Activated B cell treated with CpG ODN at 0.5 μM for 24 hours (primary cell): ENCODE data around the gene NKD2. TPM values are rescaled to one million over a fixed set of nuclear protein-coding genes. Genes with fewer than 3 reads are reported as not detected.

Experiments
- ATAC-seq: fragments of 200-7000 bp; cut with Tn5 transposase; one replicate; pipeline ENCODE4 v1.10.0; 2021; ENCODE audit warnings: low read depth, mild to moderate bottlenecking, moderate library complexity
- CTCF ChIA-PET: fragments of 350-600 bp; sonication (Branson Sonifier 250); formaldehyde crosslinking; loops from one replicate; lab custom pipeline; 2021; ENCODE audit warnings: antibody characterized with exemption; lab: Charles Lee
- POLR2A ChIA-PET: fragments of 350-600 bp; sonication (Branson Sonifier 250); formaldehyde crosslinking; loops from one replicate; lab custom pipeline; 2021; ENCODE audit warnings: antibody characterized with exemption; lab: Charles Lee
- DNase-seq: peaks from one replicate; pipeline ENCODE4 v3.0.0; 2022
- H3K27ac Mint-ChIP-seq: one replicate; pipeline ENCODE4 v1.8.0; 2020; ENCODE audit warnings: mixed read lengths
- H3K27me3 Mint-ChIP-seq: one replicate; pipeline ENCODE4 v1.8.0; 2021; ENCODE audit warnings: mixed read lengths
- H3K36me3 Mint-ChIP-seq: one replicate; pipeline ENCODE4 v1.8.0; 2021; ENCODE audit warnings: low read depth, mixed read lengths
- H3K4me1 Mint-ChIP-seq: one replicate; pipeline ENCODE4 v1.8.0; 2021; ENCODE audit warnings: mixed read lengths
- H3K4me3 Mint-ChIP-seq: one replicate; pipeline ENCODE4 v1.8.0; 2020; ENCODE audit warnings: mild to moderate bottlenecking, mixed read lengths
- H3K9me3 Mint-ChIP-seq: one replicate; pipeline ENCODE4 v1.8.0; 2020; ENCODE audit warnings: mixed read lengths
- intact Hi-C: fragments of 100-400 bp; cut with micrococcal nuclease; formaldehyde crosslinking; loops from one replicate; pipeline ENCODE4 v1.15.1; 2024
- total RNA-seq: library from RNA; stranded (reverse); gene quantifications from 2 replicates; pipeline ENCODE4 v1.2.3, GENCODE V29; 2022
- TF ChIP-seq, protein P1 (sequence below): fragments of 200-600 bp; IDR thresholded peaks from one replicate; pipeline ENCODE4 v1.8.0; 2022; ENCODE audit warnings: antibody characterized with exemption, mild to moderate bottlenecking

The NKD2 gene
- total RNA-seq, 1 donor from 2014 or later: 0.16 TPM

DNA sequence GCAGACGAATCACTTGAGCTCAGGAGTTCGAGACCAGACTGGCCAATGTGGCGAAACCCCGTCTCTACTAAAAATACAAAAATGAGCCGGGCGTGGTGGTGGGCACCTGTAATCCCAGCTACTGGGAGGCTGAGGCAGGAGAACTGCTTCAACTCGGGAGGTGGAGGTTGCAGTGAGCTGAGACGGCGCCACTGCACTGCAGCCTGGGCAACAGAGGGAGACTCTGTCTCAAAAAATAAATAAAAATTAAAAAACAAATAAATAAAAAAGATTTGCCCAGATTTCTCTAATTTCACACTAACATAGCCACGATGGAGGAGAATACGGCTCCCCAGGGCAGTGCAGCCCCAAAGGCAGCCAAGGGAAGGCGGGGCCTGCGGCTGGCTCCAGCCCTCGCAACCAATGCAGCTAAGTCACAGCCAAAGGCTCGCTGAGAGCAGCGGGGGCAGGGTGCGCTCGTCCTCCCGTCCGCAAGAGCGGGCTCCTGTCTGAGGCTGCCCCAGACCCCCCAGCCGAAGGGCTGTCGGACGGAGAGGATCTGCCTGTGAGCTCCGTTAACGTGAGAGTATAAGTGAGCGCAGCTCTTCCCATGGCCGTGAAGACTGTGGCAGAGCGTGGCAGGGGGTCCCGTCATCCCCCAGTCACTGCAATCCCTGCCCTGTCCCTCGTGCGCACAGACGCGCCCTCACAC lies 59.7 kb downstream of the NKD2 start:
- H3K9me3 Mint-ChIP-seq: no peaks in the 10 kb centered on the region
- peaks cover 15% of the 10 kb centered on the region for H3K36me3 Mint-ChIP-seq
- DNase-seq (no peak), ATAC-seq (no peak)
- ChIA-PET POLR2A (no interaction called here), CTCF (no interaction called here)
- intact Hi-C loops: no loop called here
- H3K27me3 Mint-ChIP-seq: no peaks in the 10 kb centered on the region
- TF ChIP-seq, protein P1, sequence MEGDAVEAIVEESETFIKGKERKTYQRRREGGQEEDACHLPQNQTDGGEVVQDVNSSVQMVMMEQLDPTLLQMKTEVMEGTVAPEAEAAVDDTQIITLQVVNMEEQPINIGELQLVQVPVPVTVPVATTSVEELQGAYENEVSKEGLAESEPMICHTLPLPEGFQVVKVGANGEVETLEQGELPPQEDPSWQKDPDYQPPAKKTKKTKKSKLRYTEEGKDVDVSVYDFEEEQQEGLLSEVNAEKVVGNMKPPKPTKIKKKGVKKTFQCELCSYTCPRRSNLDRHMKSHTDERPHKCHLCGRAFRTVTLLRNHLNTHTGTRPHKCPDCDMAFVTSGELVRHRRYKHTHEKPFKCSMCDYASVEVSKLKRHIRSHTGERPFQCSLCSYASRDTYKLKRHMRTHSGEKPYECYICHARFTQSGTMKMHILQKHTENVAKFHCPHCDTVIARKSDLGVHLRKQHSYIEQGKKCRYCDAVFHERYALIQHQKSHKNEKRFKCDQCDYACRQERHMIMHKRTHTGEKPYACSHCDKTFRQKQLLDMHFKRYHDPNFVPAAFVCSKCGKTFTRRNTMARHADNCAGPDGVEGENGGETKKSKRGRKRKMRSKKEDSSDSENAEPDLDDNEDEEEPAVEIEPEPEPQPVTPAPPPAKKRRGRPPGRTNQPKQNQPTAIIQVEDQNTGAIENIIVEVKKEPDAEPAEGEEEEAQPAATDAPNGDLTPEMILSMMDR: no peak
- no peak overlapping the region for H3K27ac Mint-ChIP-seq
- H3K4me1 Mint-ChIP-seq: no peaks in the 10 kb centered on the region
- H3K4me3 Mint-ChIP-seq: no peak overlapping the region

DNA sequence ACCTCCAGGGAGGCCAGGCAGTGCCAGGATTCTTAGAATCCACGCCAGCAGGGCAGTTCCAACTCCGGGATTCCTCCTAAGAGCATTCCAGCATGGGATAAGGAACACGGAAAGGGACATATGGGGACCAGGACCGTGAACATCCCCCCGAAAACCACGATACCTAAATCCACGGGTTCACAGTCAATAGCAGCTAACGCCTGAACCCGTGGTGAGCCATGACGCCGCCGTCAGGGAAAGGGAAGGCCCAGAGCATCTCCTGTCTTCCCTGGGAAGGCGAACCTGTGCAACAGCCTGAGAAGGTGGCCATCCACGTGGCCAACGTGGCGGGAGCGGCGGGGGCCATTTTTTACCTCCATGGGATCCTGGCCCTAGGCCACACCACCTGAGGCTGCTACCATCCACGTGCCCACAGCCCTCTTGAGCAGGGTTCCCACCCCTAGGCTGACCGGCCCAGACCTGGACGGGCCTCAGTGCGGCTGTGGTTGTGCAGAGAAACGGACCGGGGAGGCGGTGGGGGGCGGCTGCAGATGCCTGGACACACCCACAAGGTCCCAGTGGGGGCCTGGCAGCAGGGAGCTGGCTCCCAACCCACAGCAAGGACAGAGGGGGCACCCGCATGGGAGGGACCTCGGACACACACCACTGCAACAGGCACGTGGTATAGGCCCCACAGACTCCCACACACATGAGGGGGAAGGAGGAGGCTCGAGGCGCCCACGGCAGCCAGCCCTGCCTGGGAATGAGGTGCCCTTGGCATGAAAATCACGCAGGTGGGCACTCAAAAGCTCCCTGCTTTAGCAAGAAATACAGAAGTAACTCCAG lies 60.5 kb downstream of the NKD2 start:
- H3K27me3 Mint-ChIP-seq: no peaks in the 10 kb centered on the region
- ATAC-seq (no peak), DNase-seq (no peak)
- intact Hi-C loops: no loop called here
- H3K9me3 Mint-ChIP-seq: no peaks in the 10 kb centered on the region
- CTCF ChIA-PET: no interaction called here
- H3K36me3 Mint-ChIP-seq: peaks cover 19% of the 10 kb centered on the region
- TF ChIP-seq, protein P1: no peak
- no peaks in the 10 kb centered on the region for H3K4me1 Mint-ChIP-seq
- no peak overlapping the region for H3K4me3 Mint-ChIP-seq
- POLR2A ChIA-PET: no interaction called here
- H3K27ac Mint-ChIP-seq: no peak overlapping the region

DNA sequence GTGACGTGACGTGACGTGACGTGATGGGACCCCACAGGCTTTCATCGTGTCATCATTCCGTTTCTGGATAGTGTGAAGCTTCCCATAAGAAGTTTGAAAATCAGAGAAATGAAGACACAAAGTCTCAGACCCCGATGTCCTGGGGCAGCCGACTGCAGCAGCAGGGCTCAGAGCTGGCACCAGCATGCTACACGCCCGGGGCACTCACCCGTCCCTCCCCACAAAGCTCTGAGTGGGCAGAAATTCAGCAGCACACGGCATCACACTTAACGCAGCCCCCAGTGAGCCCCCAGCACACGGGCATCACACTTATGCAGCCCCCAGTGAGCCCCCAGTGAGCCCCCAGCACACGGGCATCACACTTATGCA lies 61.1 kb downstream of the NKD2 start:
- CTCF ChIA-PET: no interaction called here
- Mint-ChIP-seq H3K4me3 (no peak overlapping the region), H3K9me3 (no peaks in the 10 kb centered on the region), H3K27me3 (no peaks in the 10 kb centered on the region), H3K27ac (no peak overlapping the region), H3K36me3 (peaks cover 15% of the 10 kb centered on the region), H3K4me1 (no peaks in the 10 kb centered on the region)
- intact Hi-C loops: no loop called here
- ATAC-seq (no peak), DNase-seq (no peak)
- TF ChIP-seq, protein P1: no peak
- POLR2A ChIA-PET: no interaction called here

DNA sequence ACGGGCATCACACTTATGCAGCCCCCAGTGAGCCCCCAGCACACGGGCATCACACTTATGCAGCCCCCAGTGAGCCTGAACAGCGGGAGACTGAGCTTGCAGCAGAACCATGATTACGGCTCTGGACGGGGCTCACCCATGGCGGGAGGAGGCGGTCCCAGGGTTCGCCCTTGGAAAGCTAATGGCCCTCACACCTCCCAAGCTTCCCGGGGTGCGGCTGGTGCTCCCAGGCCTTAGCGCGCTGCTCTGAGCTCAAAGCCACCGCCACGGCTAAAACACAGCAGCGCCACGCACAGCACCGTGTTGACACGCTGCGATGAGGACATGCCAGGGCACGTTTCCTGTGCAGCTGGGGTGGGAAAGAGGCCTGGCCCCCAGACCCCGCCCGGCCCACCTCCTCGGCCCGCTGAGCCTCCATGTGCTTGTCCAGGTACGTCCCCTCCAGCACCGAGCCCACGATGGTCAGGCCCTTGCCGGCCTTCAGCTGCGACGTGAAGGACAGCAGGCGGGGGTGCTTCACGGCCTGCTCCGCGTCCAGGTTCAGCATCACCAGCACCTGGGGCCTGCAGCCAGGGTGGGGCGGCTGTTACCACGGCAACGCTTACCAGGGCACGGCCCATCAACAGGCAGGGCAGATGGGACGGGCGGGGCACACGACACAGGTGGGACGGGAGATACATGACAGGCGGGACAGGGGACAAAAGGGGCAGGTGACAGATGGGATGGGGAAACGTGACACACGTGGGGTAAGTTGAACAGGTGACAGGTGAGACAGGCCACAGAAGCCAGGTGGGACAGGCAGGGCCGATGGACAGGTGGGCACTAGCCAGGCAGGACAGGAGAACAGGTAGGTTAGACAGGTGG lies 64.9 kb downstream of the NKD2 start:
- TF ChIP-seq, protein P1: no peak
- CTCF ChIA-PET: no interaction called here
- intact Hi-C loops: no loop called here
- Mint-ChIP-seq H3K36me3 (peaks cover 14% of the 10 kb centered on the region), H3K4me1 (no peaks in the 10 kb centered on the region), H3K4me3 (no peak overlapping the region), H3K9me3 (no peaks in the 10 kb centered on the region), H3K27ac (no peak overlapping the region), H3K27me3 (no peaks in the 10 kb centered on the region)
- POLR2A ChIA-PET: no interaction called here
- ATAC-seq: no peak
- no peak for DNase-seq

DNA sequence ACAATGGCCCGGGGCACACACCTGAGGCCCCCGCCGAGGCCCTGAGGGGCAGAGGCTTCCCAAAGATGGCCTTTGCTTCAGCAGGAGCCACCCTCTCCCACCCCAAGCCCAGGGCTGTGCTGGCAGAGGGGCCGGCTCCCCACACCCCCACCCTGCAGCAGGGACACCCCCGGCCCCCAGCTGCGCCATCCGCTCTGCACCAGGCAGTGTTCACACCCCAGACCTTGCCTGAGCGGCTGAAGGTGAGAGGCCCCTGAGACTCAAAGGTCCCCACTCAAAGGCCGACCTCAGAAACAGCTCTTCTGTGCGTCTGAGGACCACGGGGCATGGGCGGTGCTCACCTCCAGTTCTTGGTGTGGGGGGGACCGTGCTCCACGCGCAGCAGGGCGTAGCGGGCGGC lies 65.6 kb downstream of the NKD2 start:
- TF ChIP-seq, protein P1: no peak
- intact Hi-C loops: no loop called here
- peaks cover 14% of the 10 kb centered on the region for H3K36me3 Mint-ChIP-seq
- CTCF ChIA-PET: no interaction called here
- no peak overlapping the region for H3K4me3 Mint-ChIP-seq
- POLR2A ChIA-PET: no interaction called here
- H3K9me3 Mint-ChIP-seq: no peaks in the 10 kb centered on the region
- ATAC-seq: no peak
- DNase-seq: no peak
- H3K27ac Mint-ChIP-seq: no peak overlapping the region
- H3K4me1 Mint-ChIP-seq: no peaks in the 10 kb centered on the region
- H3K27me3 Mint-ChIP-seq: no peaks in the 10 kb centered on the region
